Stimulated activated CD4-positive, alpha-beta T cell treated with anti-CD3 and anti-CD28 coated beads, Interleukin-1b, Interleukin-23, amount 100 ng/mL, for 1 hour (primary cell): ENCODE measurements around the gene INTS1.

Source experiments
- DNase-seq, 2 donors: peaks; one replicate each; pipeline ENCODE4 v3.0.0-alpha.2; 2020; ENCODE audit warnings: low read depth in 2 of 2

INTS1 gene

DNA sequence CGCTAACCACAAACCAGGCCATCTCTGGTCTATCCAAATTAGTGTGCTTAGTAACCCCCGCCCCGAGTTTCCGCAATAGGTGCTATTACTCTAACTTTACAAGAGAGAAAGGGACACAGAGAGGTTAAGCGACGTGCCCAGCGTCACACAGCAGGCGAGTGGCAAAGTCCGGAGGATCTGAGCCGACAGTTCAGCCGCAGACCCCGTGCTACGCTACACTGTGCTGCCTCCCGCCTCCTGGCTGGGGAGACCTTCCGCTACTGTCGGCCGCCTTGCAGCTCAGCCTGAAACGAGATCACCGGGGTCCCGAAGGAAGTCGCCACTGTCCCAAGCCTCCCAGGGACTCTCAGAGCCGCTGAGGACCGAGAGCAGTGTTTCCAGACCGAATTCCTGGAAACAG lies 799 bp downstream of the INTS1 start:
- DNase-seq = no peak

DNA sequence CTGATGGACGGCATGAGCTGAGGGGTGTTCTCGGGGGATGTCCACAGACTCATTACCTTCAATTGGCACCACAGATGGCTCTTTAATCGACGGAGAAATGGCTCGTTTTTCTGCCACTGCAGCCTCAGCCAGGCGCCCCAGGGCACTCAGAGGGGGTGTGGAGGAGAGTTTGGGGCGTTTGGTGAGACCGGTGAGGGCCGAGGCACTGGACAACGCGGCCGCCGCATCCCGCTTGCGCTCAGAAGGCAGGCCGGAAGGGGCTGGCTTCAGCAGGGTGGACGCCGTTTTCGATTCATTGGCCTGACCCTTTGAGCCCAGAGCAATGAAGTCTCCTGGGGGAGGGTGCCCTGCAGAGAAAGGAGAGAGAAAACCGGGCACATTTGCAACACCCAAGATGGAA lies 1.3 kb downstream of the INTS1 start:
- no peak for DNase-seq

DNA sequence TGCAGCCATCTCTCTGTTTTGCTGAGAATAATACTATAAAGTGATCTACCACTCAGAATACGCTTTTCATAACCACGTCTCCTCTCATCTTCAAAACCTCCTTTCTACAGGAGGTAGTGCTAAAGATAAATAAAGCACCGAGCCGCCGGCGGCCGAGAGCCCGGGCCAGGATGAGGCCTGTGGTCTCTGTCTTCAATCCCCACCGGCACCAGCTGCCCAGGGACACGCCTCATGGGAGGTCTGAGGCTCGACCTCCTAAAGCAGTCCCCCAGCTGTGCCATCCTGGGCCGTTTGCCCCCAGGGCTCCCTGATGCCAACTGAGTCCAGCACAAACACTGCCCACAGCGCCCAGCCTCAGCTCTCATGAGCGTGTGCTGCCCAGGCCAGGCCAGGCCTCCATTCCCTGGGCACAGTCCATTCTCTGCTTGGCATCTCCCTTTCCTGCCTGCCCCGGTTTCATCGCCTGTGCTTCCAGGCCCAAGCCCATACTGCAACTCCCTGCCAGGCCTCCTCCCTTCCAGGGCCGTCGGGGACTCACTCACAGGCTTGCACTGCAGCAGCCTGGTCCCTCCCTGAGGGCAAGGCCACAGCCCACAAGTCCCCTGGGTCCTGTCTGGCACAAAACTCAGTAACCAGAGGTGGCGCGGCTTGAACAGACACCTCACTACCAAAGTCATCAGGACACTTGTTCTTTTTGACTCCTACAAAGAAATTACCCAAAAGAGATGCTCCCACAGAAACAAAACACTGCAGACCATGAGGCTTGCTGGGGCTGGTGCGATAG lies 2.5 kb downstream of the INTS1 start:
- no peak for DNase-seq

DNA sequence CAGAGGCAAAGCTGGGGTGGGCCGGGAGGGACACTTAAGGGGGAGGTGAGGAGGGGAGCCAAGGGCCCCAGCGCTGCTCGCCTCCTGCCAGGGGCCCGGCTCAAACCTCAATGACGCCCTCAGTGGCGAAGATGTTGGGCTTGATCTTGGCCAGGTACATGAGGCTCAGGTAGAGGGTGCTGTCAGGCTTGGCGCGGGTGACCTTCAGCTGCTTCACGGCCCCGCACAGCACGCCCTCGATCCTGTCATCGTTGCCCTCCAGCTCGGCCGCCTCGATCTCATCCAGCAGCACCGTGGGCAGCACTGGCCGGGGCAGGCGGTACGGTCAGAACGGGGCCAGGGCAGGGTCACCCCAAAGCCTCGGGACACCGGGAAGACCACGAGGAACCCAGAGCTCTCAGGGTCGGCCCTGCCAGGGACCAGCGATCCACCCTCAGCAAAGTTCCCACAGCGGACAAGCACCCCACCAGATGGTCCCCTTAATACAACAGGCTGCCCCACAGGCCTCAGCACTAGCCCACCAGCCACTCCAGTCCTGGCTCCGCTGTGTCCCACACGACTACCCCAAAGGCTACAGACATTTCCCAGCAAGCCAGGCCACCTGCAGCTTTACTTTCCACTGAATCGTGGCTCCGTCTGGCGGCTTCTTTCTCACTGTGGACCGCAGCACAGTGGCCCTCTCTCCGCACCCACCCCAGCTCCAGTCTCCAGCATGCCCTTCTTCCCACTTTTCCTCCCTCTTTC lies 4.0 kb downstream of the INTS1 start:
- DNase-seq = no peak

DNA sequence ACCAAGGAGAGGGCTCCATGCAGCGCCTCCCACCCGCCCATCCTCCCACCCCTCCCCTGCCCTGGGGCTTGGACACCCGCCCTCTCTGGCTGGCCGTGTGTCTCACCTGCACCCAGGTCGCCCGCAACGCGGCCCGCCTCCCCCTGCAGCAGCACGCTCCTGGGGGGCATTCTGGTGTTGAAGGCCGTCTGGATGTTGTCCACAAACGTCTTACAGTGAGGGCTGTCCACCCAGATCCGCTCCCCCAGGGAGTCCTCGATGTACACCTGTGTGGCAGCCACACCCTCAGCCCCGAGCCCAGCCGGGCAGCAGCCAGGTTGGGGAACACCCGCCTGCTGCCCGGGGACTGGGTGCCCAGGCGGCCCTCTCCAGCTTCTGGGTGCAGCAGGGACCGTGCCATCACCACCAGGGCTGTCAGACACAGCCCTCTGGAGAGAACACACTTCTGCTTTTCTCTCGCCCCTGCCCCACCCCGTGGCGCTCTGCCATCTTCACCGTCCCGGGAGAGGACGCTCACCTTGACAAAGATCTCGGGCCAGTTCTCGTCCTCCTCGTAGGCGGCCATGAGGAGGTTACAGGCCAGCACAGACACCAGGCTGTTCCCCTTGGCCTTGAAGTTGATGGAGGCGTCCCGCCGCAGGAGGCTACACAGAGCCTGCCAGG lies 4.7 kb downstream of the INTS1 start:
- no peak for DNase-seq

DNA sequence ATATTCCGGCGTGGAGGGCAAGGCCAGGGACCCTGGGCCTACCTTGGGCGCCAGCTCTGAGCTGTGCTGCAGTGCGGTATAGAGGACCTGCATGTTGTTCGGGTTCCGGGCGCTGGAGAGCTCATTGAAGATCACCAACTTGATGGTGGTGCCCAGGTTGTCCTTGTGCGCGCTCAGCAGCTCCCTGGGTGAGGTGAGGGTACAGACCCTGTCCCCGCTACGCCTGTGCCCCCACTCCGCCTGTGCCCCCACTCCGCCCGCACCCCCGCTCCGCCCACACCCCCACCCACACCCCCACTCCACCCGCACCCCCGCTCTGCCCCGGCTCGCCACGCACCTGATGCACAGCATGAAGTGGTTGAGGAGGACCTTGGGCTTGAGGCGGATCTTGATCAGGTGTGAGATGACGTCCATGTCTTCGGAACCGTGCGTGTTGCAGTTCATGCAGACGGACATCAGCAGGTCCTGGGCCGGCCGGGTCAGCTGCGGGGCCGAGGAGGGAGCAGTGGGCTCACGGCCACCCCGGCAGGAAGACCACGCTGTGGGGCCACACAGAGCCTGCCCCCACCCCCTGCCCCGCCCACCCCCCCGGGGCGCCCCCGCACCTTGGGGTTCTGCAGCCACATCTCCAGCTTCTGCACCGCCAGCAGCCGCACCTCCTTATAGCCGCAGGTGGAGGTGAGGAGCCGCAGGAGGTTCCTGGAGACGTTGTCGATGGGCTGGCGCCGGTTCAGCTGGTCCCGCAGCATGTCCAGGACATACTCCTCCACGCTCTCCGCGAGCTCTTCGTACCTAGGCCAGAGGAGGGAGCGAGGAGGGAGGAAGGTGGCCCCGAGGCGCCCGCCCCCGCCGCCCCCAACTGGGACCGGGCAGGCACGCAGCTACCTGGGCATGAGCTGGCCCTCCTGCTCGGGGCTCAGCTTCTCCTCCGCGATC lies 5.6 kb downstream of the INTS1 start:
- no peak for DNase-seq

DNA sequence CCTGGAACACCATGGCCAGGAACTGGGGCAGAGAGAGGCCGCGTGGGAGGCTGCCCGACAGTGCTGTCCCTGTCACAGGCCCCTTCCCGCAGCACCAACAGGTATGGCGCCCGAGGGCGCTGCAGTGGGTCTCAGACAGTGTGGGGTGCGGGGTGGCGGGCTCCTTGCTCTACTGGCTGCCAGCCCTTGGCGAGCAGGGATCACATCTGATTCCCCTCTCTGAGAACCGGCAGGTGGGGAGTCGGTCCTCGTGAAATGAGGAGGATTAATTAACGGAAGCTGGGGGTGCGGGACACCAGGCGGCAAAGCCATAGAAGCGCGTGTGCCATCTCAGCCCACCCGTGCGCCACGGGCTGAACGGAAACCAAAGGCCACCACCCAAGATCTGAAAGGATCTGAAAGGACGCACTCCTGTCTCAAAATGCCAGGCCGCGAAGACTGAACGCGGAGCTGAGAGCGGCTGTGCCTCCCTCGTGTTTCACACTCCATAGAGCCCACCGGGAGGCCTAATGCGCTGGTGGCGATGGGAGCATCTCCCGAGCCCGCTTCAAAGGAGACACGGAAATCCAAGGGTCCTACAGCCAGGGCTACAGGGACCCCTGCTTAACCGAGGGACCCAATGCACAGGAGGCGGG lies 6.8 kb downstream of the INTS1 start:
- no peak for DNase-seq

DNA sequence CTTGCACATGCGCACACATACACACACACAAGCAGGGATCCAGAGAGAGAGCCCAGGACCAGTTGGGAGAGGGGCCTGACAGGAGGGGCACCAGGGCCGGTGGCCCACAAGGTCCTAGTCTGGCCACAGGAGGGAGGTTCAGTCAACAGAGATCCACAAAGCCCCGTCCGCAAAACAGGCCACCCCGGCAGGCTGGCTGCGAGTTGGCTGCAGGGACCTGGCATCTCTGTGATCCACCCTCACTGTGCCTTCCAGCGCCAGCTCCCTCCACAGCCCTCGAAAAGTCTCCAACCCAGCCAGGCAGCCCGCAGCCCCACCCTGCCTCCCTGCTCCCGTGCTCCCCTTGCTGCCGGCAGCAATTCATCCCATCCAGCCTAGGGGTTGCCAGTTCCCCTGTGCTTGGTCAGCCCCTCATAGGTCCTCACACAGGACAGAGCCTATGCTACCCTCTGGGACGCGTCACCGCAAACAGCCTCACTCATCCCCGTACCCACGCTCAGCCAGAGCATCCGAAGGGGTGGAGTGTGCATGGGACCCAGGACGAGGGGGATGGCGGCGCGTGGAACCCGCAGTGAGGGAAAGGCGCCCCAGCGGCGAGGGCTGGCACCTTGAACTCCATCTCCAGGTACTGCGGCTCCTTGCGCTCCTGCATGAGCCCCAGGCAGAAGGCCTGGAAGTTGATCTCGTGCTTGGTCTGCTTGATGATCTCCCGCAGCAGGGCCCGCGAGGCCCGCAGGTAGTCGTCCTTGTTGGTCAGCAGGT lies 7.5 kb downstream of the INTS1 start:
- no peak for DNase-seq

DNA sequence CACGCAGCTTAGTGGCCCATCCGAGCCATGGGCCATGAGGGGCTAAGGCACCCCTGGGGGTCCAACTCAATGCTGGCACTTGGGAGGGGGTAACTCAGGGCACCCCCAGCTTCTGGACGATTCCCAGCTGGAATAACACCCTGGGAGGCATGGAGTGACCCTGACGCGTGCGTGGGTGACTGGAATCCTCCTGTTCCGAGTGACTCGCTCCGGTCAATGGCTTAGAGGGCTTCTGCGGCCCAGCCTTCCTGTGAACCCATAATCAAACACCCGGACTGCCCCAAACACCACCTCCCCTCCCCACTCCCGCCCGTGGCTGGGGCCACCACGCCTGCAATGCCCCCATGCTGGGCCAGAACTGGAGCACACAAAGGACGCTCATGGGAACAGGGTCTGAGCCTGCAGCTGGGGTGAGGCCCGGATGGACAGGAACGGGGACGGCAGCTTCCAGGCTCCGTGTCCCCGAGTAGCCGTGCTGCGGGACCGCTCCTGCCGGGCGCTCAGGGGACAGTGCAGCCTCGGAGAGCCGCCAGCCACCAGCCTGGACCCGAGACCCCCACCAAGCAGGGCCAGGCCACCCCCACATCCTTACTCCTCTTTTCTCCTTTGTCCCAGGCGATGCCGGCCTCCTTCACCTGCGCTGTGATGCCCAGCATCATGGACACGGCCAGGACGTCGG lies 8.5 kb downstream of the INTS1 start:
- no peak for DNase-seq

DNA sequence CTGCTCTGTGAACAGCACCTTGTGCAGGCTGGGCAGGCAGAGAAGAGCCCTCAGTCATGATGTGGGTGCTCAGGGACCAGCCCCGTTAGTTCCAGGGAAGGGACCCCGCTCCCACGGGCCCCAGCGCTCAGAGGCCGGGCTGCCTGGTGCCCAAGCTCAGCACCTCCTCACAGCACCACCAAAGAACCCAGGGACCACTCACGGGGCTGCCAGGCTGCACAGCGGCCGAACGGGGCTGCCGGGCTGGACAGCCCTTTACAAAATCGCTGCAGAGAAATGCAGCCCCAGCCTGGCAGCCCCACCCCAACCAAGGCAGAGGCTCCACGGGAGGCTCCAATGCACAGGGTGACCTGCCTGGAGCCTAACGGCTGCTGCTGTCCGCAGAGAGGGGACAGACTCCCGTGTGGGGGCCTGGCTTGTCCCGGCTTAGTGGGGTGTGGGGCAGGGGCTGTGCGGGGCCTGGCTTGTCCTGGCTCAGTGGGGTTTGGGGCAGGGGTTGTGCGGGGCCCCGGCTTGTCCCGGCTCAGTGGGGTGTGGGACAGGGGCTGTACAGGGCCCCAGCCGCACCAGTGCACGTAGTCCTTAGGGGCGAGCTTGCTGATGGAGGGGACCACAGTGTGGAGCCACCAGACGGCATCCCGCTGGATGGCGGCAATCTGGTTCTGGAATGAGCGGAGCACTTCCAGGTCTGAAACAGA lies 9.2 kb downstream of the INTS1 start:
- DNase-seq = no peak

DNA sequence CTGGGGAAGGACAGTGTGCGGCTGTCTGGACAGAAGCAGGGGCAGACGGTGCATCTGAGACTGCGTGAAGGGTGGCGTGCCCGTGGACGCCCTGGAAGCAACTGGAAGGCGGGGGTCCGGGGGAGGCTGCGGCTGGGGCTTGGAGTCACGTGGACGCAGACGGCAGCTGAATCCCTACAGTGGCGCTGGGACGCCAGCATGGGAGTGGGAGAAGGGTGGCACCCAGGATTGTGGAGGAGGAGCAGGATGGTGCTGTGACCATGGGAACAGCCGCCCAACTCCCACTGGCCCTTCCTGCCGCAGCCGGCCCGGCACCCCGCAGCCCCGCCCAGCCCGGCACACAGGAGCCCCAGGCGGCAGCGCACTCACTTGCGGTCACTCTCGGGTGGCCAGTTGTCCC lies 9.7 kb downstream of the INTS1 start:
- no peak for DNase-seq

DNA sequence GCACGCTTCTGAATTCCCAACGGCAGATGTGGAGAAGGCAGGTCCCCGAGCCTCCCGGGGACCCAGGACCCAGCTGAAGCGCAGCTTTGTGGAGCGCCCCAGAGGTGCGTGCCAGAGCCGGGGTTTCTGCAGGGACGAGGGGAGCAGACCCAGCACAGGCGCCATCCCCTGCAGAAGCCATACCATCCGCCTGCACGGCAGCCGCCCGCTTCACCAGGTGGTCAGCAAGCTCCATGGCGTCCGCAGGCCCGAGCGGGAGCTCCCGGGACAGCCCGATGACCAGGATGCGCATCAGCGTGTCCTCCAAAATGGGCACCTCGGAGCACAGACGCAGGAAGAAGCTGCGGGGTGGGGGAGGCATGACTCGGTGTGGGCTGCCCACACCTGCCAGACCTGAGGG lies 10.6 kb downstream of the INTS1 start:
- DNase-seq = no peak

DNA sequence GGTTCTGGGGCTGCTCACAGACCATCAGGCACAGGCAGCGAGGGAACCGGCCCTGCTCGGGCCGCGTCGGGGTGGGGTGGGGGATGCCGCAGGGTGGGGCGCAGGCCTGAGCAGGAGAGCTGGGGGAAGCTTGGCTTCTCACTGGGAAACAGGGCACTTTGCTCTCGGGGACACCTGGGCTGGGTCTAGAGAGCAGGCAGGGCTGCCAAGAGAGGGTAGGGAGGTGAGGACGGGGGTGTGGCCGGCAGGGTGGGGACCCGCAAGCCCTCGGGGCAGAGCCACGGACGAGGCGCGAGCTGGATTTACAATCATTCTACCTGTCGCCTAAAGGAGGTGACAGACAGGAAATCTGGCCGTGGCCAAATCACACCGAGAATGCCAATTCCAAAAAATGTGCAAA lies 11.1 kb downstream of the INTS1 start:
- no peak for DNase-seq

DNA sequence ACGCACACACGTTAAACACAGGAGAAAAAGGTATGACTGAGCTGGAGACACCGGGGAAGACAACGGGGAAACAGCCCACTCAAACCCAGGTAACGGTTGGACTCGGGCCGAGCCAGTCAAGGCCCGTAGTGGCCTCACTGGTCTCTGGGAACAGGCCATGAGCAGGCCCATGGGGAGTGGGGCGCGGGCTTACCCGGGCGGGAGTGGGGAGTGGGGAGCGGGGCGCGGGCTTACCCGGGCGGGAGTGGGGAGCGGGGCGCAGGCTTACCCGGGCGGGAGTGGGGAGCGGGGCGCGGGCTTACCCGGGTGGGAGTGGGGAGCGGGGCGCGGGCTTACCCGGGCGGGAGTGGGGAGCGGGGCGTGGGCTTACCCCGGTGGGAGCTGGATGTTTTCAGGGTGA lies 11.5 kb downstream of the INTS1 start:
- no peak for DNase-seq

DNA sequence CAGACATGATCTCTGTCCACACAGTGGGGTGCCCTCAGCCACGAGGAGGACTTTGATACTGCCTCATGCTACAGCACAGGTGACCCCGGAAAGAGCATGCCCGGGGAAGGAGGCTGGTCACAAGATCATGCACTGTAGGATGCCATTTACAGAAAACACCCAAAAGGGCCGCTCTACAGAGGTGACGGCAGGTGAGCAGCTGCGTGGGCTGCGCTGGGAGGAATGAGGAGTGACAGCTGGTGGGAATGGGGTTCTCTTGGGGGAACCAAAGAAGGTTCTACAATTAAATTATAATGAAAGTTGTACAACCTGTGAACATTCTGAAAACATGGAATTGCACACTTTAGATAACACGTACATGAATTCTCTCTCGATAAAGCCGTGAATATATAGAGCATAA lies 12.0 kb downstream of the INTS1 start:
- DNase-seq = no peak

DNA sequence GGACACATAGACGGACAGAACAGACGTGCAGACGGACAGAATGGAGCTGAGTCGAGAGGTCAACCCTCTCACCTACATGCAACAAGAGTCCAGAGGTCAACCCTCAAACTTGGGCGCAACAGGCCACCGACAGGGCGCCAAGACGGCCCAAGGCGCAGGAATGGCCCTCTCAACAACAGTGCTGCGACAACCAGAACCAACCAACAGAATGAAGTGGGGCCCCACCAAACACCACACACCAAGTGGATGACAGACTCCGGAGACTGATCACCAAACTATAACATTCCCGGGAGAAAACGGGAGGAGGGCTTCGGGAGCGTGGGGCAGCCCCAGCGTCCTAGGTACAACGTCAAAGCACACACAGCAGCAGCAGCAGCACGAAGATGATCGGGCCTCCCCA lies 13.4 kb downstream of the INTS1 start:
- DNase-seq = no peak

DNA sequence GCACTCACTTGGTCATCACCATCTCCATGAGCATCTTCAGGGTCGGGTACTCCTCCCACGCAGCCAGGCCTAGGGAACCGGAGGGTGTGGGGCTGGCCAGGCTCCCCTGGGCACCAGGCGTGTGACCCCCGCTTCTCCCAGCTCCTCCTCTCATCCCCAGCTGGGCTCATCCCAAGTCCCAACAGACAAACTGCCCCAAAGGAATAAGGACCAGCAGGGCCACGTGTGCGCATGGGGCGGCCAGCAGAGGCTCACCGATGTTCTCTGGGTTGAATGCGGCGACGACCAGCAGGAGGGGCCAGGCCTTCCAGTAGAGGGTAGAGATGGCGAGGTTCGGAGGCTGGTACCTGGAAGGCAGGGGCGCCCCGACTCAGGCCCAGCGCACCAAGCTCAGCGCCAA lies 14.9 kb downstream of the INTS1 start:
- DNase-seq = no peak

DNA sequence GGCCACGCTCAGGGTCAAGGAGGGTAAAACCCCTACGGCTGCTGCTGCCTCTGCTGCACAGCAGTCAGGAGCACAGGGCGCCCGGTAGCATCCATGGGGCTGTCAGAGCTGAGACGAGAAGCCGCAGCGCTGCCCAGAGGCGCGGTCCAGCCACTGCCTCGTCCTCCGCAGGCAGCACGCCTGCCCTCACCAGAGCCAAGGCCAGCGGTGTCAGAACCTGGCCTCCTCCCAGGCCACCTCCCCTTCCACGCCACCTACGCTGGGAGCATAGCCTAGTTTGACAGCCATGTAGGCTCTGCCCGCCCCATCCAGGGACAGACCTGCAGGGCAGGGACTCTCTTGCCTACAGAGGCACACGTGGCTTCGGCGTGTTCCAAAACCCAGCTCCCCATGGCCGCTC lies 16.2 kb downstream of the INTS1 start:
- DNase-seq = no peak

DNA sequence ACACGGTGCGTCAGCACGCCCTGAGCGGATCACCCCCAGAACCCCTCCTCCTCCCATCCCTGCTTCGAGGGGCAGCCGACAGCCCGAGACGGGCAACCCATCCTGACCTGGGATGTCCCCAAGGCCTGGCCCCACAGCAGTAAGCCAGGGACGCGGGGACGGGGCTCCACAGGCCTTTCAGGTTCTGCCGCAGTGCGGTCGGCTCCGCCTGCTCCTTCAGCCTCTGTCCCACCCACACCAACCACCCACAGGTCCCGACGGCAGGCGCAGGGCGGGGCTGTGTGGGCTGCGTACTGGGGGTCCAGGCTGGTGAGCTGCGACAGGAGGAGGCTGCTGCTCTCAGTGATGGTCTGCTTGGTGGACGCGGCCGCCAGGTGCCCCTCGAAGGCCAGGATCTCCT lies 16.7 kb downstream of the INTS1 start:
- no peak for DNase-seq
